GM10266 (cell line): ENCODE results near the gene GALNT17.
"Not testable (repeated sequence)": the region's sequence is repeated elsewhere in the genome, so short reads cannot be mapped to it uniquely, and the experiment has no call there.

Source experiments
- DNase-seq: peaks from one replicate; pipeline ENCODE4 v3.0.0; 2012; ENCODE audit errors: extremely low spot score
- TF ChIP-seq, protein P1 (sequence below): IDR thresholded peaks from 2 replicates; pipeline ENCODE4 v1.5.1; 2012; ENCODE audit warnings: mild to moderate bottlenecking, low read depth; ENCODE audit not compliant: control insufficient read depth, insufficient read depth; ENCODE audit errors: missing control alignments

Gene GALNT17

DNA sequence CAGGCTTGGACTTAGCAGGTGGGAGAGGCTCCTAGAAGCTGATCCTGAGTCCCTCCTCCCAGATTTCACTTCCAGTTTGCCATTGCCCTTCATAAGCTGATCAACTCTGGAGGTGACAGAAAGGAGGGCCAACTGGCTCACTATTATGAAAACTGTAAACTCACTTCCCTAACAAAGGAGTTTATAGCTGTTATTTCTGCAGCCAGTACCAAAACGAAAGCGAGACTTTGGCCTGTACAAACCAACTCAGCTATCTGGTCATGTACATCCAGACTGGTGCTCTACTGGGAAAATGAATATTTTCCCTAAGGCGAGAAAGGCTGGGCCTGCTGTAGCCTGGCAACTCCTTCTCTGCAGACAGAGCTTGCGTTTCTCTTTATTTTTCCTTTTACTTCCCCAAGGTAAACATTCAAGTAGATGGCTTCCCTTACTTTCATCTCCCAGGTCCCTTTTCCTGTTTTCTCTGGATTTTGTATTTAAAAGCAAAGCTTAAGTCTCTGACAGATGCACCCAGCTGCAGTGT is 54.7 kb downstream of the GALNT17 start:
- TF ChIP-seq, protein P1, sequence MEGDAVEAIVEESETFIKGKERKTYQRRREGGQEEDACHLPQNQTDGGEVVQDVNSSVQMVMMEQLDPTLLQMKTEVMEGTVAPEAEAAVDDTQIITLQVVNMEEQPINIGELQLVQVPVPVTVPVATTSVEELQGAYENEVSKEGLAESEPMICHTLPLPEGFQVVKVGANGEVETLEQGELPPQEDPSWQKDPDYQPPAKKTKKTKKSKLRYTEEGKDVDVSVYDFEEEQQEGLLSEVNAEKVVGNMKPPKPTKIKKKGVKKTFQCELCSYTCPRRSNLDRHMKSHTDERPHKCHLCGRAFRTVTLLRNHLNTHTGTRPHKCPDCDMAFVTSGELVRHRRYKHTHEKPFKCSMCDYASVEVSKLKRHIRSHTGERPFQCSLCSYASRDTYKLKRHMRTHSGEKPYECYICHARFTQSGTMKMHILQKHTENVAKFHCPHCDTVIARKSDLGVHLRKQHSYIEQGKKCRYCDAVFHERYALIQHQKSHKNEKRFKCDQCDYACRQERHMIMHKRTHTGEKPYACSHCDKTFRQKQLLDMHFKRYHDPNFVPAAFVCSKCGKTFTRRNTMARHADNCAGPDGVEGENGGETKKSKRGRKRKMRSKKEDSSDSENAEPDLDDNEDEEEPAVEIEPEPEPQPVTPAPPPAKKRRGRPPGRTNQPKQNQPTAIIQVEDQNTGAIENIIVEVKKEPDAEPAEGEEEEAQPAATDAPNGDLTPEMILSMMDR, result no peak
- DNase-seq, result no peak

DNA sequence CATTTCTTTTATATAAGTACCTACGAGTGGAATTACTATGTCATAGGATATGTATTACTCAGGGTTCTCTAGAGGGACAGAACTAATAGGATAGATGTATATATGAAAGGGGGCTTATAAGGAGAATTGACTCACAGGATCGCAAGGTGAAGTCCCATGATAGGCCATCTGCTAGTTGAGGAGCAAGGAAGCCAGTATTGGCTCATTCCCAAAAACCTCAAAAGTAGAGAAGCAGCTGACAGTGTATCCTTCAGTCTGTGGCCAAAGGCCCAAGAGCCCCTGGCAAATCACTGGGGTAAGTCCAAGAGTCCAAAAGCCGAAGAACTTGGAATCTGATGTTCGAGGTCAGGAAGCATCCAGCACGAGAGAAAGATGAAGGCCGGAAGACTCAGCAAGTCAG is 59.8 kb downstream of the GALNT17 start:
- no peak for DNase-seq
- TF ChIP-seq, protein P1, result no peak

DNA sequence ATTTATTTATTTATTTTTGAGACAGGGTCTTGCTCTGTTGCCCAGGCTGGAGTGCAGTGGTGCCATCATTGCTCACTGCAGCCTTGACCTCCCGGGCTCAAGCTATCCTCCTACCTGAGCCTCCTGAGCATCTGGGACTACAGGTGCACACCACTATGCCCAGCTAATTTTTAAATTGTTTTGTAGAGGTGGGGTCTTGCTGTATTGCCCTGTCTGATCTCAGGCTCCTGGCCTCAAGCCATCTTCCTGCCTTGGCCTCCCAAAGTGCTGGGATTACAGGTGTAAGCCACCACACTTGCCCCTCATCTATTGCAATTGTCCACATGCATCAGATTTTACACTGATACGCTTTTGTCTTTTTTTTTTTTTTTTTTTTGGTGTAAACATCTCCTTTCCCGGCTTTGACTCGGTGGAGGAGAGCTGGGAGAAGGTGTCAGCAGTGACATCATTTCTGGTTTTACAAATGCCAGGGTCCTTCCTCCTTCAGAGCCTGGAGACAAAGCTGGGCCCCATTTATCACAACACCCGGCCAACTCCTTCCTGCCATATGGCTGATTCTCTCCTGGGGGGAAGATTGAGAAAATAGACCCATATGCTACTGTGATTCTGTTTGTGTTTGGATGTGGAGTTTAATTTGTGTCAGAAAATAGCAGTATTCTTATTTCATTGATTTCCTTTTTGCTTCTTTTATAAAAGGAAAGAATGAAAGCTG is 61.3 kb downstream of the GALNT17 start:
- DNase-seq, result no peak
- TF ChIP-seq, protein P1, result no peak

DNA sequence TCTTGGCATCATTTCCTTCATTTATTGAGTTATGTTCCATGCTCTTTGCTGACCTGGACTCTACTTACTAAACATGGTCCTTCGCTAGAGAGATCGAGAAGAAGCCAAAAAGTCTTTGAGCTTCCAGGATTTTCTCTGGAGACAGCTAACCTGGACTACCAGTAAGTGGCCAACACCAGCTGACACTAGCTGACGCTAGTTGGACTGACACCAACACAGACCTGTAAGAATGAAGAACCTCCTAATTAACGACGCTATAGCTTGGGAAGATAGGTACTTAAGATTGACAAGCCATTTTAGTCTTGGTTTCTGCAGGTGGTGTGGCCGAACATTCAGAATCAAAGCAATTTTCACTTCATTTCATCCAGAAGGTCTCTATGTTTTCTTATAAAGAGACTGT is 66.4 kb downstream of the GALNT17 start:
- TF ChIP-seq, protein P1, result no peak
- DNase-seq, result no peak

DNA sequence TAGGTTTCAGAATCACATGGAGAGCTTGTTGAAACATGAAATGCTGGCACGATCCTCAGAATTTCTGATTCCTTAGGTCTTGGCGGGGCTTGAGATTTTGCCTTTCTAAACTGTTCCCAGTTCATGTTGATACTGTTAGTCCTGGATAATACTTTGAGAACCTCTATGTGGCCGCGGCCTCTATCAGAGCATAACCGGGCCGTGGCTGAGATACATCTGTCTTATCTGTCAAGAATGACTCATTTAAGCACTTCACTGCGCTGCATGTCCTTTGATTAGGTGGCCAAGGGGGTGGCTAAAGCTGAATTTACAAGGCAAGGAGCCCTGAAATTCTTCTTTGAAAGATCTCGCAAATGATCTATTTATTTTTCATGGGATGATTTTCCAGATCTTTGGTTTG is 66.9 kb downstream of the GALNT17 start:
- TF ChIP-seq, protein P1, result no peak
- no peak for DNase-seq

DNA sequence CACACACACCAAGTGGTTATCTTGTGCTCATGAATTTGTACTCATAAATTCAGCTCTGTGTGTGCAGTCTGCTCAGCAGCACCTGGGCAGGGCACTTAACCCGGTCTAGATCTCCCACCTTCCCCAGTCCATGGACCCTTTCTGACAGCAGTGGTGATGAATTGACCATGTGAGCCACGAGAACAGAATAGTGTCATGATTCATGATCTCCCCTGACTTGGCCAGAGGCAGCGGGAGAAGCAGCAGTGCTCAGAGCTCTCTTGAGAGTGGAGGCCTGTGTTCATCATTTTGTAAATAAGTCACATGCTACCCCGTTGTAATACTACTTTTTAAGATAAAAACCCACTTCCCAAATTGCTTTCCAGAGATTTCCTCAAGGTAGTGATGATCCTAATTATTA is 74.2 kb downstream of the GALNT17 start:
- DNase-seq, result no peak
- TF ChIP-seq, protein P1, result no peak

DNA sequence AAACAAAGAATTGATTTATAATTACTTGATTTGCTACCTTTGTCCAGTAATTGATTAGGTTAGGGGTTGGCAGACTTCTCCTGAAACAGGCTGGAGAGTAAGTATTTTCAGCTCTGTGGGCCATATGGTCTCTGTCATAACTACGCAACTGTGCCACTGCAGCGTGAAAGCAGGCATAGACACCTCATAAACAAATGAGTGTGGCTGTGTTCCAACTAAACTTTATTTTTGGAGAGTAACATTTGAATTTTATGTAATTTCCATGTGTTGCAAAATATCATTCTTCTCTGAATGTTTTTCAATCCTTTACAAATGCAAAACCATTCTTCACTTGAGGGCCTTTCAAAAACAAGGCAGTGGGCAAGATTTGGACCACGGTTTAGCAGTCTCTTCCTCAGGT is 76.9 kb downstream of the GALNT17 start:
- TF ChIP-seq, protein P1, result no peak
- no peak for DNase-seq

DNA sequence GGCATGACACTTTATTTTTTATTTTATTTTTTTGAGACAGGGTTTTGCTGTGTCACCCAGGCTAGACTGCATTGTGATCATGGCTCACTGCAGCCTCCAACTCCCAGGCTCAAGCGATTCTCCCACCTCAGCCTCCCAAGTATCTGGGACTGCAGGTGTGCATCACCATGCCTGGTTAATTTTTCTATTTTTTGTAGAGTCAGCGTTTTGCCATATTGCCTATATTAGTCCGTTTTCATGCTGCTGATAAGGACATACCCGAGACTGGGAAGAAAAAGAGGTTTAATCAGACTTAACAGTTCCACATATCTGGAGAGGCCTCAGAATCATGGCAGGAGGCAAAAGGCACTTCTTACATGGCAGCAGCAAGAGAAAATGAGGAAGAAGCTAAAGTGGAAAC is 77.5 kb downstream of the GALNT17 start:
- not testable (repeated sequence) for DNase-seq
